Fibroblast of mammary gland (primary cell): ENCODE measurements around the gene FEZ2.
A peak's percentile ranks its signal among the peaks of the same experiment; 100 is the strongest.

ENCODE experiments used
- DNase-seq: peaks from one replicate; pipeline ENCODE4 v3.0.0-alpha.2; 2010; ENCODE audit warnings: low read depth
- H3K4me3 ChIP-seq: 2 replicates; pipeline ENCODE4 v1.5.1; 2011; ENCODE audit warnings: low read depth, mild to moderate bottlenecking, low read length, moderate library complexity; ENCODE audit not compliant: control insufficient read depth
- TF ChIP-seq, protein P1 (sequence below): conservative IDR thresholded peaks from 2 replicates; pipeline ENCODE4 v1.5.1; 2011; ENCODE audit warnings: low read depth, low read length, inconsistent platforms; ENCODE audit not compliant: control insufficient read depth, insufficient read depth

Gene FEZ2

DNA sequence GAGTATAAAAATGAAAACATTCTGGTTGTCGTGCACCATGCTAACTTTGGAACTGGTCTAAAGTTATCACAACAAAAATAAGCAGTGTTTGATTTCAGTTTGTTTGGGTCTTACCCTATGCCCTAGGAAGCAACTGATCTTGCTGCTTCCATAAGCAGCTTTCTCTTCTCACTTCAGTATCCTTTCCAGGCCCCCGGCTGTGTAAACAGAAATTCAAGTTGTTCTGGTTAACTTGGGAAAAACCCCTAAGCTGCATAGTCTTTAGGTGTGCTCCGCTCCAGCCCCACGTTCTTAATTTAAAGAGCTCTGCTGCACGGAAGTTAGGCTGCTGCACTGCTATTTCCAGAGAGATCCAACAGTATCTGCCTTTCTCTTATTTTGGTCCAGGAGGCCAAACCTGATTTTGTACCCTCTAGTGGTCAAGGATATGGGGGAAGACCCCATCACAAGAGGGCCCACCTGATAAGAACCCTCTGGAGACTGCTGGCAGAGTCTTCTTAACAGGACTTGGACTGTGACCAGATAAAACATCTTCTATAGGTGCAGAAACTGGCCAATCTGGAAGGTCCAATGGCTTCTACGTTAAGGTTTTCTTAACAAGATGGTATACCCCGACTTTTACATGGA, 69.1 kb downstream of the FEZ2 start:
- DNase-seq, result no peak
- no peak overlapping the region for H3K4me3 ChIP-seq
- TF ChIP-seq, protein P1, sequence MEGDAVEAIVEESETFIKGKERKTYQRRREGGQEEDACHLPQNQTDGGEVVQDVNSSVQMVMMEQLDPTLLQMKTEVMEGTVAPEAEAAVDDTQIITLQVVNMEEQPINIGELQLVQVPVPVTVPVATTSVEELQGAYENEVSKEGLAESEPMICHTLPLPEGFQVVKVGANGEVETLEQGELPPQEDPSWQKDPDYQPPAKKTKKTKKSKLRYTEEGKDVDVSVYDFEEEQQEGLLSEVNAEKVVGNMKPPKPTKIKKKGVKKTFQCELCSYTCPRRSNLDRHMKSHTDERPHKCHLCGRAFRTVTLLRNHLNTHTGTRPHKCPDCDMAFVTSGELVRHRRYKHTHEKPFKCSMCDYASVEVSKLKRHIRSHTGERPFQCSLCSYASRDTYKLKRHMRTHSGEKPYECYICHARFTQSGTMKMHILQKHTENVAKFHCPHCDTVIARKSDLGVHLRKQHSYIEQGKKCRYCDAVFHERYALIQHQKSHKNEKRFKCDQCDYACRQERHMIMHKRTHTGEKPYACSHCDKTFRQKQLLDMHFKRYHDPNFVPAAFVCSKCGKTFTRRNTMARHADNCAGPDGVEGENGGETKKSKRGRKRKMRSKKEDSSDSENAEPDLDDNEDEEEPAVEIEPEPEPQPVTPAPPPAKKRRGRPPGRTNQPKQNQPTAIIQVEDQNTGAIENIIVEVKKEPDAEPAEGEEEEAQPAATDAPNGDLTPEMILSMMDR, result no peak

DNA sequence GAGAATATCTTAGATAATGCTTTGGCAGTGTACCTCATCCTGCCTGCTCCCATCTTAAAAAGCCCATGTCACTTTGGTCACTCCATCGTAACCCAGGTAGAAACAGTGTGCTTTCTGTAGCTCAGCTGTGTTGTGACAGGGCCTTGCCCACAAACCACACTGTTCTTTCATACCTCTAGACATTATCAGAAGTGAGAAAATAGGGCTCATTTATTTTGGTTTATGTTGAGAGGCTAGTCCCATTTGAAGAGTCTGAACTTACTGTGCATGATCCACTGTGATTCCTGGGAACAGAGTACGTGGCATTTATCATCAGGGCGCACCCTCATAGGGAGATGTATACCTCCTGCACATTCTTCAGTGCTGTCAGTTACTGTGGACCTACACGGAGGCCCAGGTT, 69.7 kb downstream of the FEZ2 start:
- DNase-seq, result no peak
- TF ChIP-seq, protein P1, result no peak
- H3K4me3 ChIP-seq, result no peak overlapping the region

DNA sequence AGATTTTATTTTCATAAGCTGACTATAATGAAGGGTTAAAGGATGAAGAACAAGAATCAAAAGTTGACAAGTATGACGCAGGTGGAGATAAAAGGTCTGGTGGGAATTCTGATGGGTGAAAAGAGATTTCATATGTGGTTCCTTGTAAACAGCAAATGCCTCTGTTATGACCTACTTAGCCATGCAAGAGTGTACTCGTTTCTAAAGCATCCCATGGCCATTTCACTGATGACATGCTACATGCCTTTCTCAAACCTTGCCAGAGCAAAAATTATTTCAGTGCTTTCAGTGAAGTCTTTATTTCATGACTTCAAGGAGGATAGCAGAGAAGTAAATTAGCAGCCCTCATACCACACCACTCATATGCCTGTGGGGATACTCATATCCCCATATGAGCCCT, 71.7 kb downstream of the FEZ2 start:
- TF ChIP-seq, protein P1, result no peak
- no peak overlapping the region for H3K4me3 ChIP-seq
- peak; percentile 30 for DNase-seq

DNA sequence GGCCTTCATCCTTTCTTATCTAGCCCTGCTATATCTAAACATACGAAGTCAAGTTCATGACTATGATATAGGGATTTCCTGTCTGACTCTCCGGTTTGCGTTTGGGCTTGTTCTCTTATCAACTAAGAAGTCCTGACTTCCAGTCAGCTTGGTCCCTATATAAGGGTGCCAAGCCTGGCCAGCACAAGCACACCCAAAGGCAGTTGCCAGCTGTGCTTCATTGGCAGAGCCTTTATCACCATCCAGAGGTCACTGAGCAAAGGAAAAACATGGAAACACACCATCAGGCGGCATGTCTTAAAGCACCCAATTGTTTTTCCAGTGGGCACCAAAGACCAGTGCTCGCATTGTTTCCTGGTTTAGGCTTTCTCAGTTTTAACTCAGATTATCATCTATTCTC, 72.7 kb downstream of the FEZ2 start:
- H3K4me3 ChIP-seq, result no peak overlapping the region
- TF ChIP-seq, protein P1, result no peak
- no peak for DNase-seq

DNA sequence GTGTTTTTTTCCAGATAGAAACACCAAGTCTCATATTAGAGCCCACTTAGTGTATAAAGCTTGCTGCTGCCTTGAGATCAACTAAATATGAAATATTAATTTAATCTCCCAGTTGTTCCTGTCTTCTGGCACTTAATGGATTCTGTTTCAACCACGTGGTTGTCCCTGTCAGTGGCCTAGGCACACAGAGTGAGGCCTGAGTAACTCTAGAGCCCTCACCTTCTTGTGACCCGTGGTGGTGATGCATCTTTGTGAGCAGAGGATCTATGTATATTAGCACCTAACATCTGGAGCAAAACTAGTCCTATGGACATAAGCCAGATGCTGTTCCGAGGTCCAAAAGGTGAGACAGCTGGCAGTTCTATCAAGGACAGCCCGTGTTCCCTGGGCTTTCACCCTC, 74.8 kb downstream of the FEZ2 start:
- TF ChIP-seq, protein P1, result no peak
- no peak overlapping the region for H3K4me3 ChIP-seq
- DNase-seq, result no peak

DNA sequence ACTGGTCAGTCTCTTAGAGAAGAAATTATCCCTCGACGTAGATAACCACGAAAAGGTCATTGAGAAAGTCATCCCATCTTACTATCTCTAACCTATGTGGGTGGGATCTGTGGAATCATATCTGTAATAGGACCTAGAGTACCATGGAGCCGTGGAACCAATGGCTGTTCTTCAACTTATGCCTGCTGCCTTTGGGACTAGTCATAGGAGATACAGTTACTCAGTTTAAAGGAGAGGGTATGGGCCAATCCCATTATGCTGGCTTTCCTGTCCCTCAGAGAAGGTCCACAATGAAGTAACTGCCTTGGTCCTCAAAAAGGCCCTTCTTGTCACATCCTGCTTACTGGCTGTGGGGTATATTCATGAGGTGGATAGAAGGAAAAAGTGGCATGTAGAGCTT, 77.5 kb downstream of the FEZ2 start:
- no peak for DNase-seq
- TF ChIP-seq, protein P1, result no peak
- no peak overlapping the region for H3K4me3 ChIP-seq
